Measurements from ENCODE around the gene FAF2.
"Not testable (repeated sequence)": the region's sequence is repeated elsewhere in the genome, so short reads cannot be mapped to it uniquely, and the experiment has no call there.

FAF2 gene

GRCh38 chr5:176447978-176448608, at the start of gene FAF2:
Gene FAF2 (plus strand): TSS chr5:176448385. CDS start chr5:176448408, 23 bp downstream.
- H3K9ac ChIP-seq (ENCODE audit: low read length): peak within 1 kb of the TSS; percentile 91
- no peaks in the 10 kb centered on the region for H3K36me3 ChIP-seq (ENCODE audit: control insufficient read depth, insufficient read depth, low read length)
- H3K9me3 ChIP-seq (ENCODE audit: control insufficient read depth, low read length): no peaks in the 10 kb centered on the region
- H3K4me3 ChIP-seq (ENCODE audit: low read length): peak within 1 kb of the TSS; percentile 98
- no peaks in the 10 kb centered on the region for H3K27me3 ChIP-seq (ENCODE audit: control insufficient read depth, insufficient read depth, low read length)
- peaks cover 4% of the 10 kb centered on the region for H3K4me1 ChIP-seq (ENCODE audit: control insufficient read depth, insufficient read depth, low read length)

GRCh38 chr5:176400382-176401156, 47.6 kb upstream of the FAF2 start:
- Histone ChIP-seq H3K9me3 (ENCODE audit: control insufficient read depth, low read length) (no peaks in the 10 kb centered on the region), H3K27me3 (ENCODE audit: control insufficient read depth, insufficient read depth, low read length) (no peaks in the 10 kb centered on the region), H3K4me1 (ENCODE audit: control insufficient read depth, insufficient read depth, low read length) (peaks cover 52% of the 10 kb centered on the region), H3K9ac (ENCODE audit: low read length) (no peak overlapping the region), H3K36me3 (ENCODE audit: control insufficient read depth, insufficient read depth, low read length) (peaks cover 16% of the 10 kb centered on the region), H3K4me3 (ENCODE audit: low read length) (no peak overlapping the region)

- Histone ChIP-seq H3K9ac (ENCODE audit: low read length) (no peak overlapping the region), H3K36me3 (ENCODE audit: control insufficient read depth, insufficient read depth, low read length) (peaks cover 12% of the 10 kb centered on the region), H3K4me3 (ENCODE audit: low read length) (no peak overlapping the region), H3K27me3 (ENCODE audit: control insufficient read depth, insufficient read depth, low read length) (no peaks in the 10 kb centered on the region), H3K9me3 (ENCODE audit: control insufficient read depth, low read length) (no peaks in the 10 kb centered on the region), H3K4me1 (ENCODE audit: control insufficient read depth, insufficient read depth, low read length) (peaks cover 59% of the 10 kb centered on the region)
Observed at GRCh38 chr5:176401281-176402205, 46.6 kb upstream of the FAF2 start.

GRCh38 chr5:176405656-176406435, 42.3 kb upstream of the FAF2 start:
- Histone ChIP-seq H3K36me3 (ENCODE audit: control insufficient read depth, insufficient read depth, low read length) (peaks cover 9% of the 10 kb centered on the region), H3K4me1 (ENCODE audit: control insufficient read depth, insufficient read depth, low read length) (peaks cover 67% of the 10 kb centered on the region), H3K27me3 (ENCODE audit: control insufficient read depth, insufficient read depth, low read length) (no peaks in the 10 kb centered on the region)

GRCh38 chr5:176406436-176407052, 41.6 kb upstream of the FAF2 start:
- Histone ChIP-seq H3K4me3 (ENCODE audit: low read length) (no peak overlapping the region), H3K4me1 (ENCODE audit: control insufficient read depth, insufficient read depth, low read length) (peaks cover 66% of the 10 kb centered on the region), H3K36me3 (ENCODE audit: control insufficient read depth, insufficient read depth, low read length) (peaks cover 9% of the 10 kb centered on the region), H3K9ac (ENCODE audit: low read length) (no peak overlapping the region), H3K27me3 (ENCODE audit: control insufficient read depth, insufficient read depth, low read length) (no peaks in the 10 kb centered on the region), H3K9me3 (ENCODE audit: control insufficient read depth, low read length) (no peaks in the 10 kb centered on the region)

More at GRCh38 chr5:176405656-176406435, 42.3 kb upstream of the FAF2 start:
- Histone ChIP-seq H3K9me3 (ENCODE audit: control insufficient read depth, low read length) (no peaks in the 10 kb centered on the region), H3K4me3 (ENCODE audit: low read length) (no peak overlapping the region), H3K9ac (ENCODE audit: low read length) (no peak overlapping the region)

- Histone ChIP-seq H3K27me3 (ENCODE audit: control insufficient read depth, insufficient read depth, low read length) (no peaks in the 10 kb centered on the region), H3K4me1 (ENCODE audit: control insufficient read depth, insufficient read depth, low read length) (peaks cover 68% of the 10 kb centered on the region), H3K9me3 (ENCODE audit: control insufficient read depth, low read length) (no peaks in the 10 kb centered on the region), H3K9ac (ENCODE audit: low read length) (no peak overlapping the region), H3K36me3 (ENCODE audit: control insufficient read depth, insufficient read depth, low read length) (peaks cover 9% of the 10 kb centered on the region), H3K4me3 (ENCODE audit: low read length) (no peak overlapping the region)
Observed at GRCh38 chr5:176407456-176408251, 40.5 kb upstream of the FAF2 start.

- not testable (repeated sequence) for H3K9ac ChIP-seq (ENCODE audit: low read length); H3K27me3 ChIP-seq (ENCODE audit: control insufficient read depth, insufficient read depth, low read length); H3K9me3 ChIP-seq (ENCODE audit: control insufficient read depth, low read length); H3K36me3 ChIP-seq (ENCODE audit: control insufficient read depth, insufficient read depth, low read length); H3K4me3 ChIP-seq (ENCODE audit: low read length)
- H3K4me1 ChIP-seq (ENCODE audit: control insufficient read depth, insufficient read depth, low read length): peaks cover 69% of the 10 kb centered on the region
Observed at GRCh38 chr5:176408252-176408573, 40.0 kb upstream of the FAF2 start.

- Histone ChIP-seq H3K27me3 (ENCODE audit: control insufficient read depth, insufficient read depth, low read length) (no peaks in the 10 kb centered on the region), H3K4me1 (ENCODE audit: control insufficient read depth, insufficient read depth, low read length) (peaks cover 69% of the 10 kb centered on the region), H3K9me3 (ENCODE audit: control insufficient read depth, low read length) (no peaks in the 10 kb centered on the region), H3K4me3 (ENCODE audit: low read length) (no peak overlapping the region), H3K9ac (ENCODE audit: low read length) (no peak overlapping the region), H3K36me3 (ENCODE audit: control insufficient read depth, insufficient read depth, low read length) (peaks cover 9% of the 10 kb centered on the region)
Observed at GRCh38 chr5:176408590-176408989, 39.6 kb upstream of the FAF2 start.

GRCh38 chr5:176409765-176410164, 38.4 kb upstream of the FAF2 start:
- Histone ChIP-seq H3K9me3 (ENCODE audit: control insufficient read depth, low read length) (no peaks in the 10 kb centered on the region), H3K4me3 (ENCODE audit: low read length) (no peak overlapping the region), H3K9ac (ENCODE audit: low read length) (no peak overlapping the region), H3K27me3 (ENCODE audit: control insufficient read depth, insufficient read depth, low read length) (no peaks in the 10 kb centered on the region), H3K36me3 (ENCODE audit: control insufficient read depth, insufficient read depth, low read length) (peaks cover 9% of the 10 kb centered on the region), H3K4me1 (ENCODE audit: control insufficient read depth, insufficient read depth, low read length) (peaks cover 69% of the 10 kb centered on the region)

GRCh38 chr5:176410486-176411180, 37.6 kb upstream of the FAF2 start:
- H3K9me3 ChIP-seq (ENCODE audit: control insufficient read depth, low read length): no peaks in the 10 kb centered on the region
- H3K27me3 ChIP-seq (ENCODE audit: control insufficient read depth, insufficient read depth, low read length): no peaks in the 10 kb centered on the region
- peaks cover 9% of the 10 kb centered on the region for H3K36me3 ChIP-seq (ENCODE audit: control insufficient read depth, insufficient read depth, low read length)
- no peak overlapping the region for H3K4me3 ChIP-seq (ENCODE audit: low read length)
- H3K9ac ChIP-seq (ENCODE audit: low read length): peak overlapping the region; percentile 30
- peaks cover 61% of the 10 kb centered on the region for H3K4me1 ChIP-seq (ENCODE audit: control insufficient read depth, insufficient read depth, low read length)

All from mucosa of stomach (tissue), 1 donor.